Nephron (organoid): Measurements from ENCODE around the gene RIBC2.
A peak's percentile ranks its signal among the peaks of the same experiment; 100 is the strongest.
"Not testable (repeated sequence)": the region's sequence is repeated elsewhere in the genome, so short reads cannot be mapped to it uniquely, and the experiment has no call there.

Experiments
- H3K27ac Mint-ChIP-seq, 3 experiments: 2 replicates each; pipeline ENCODE4 v1.8.0; 2020; ENCODE audit warnings: mixed read lengths in 3 of 3, mild to moderate bottlenecking in 2 of 3, moderate library complexity in 1 of 3
- H3K27me3 Mint-ChIP-seq: 2 replicates; pipeline ENCODE4 v1.8.0; 2021; ENCODE audit warnings: low read depth, mild to moderate bottlenecking, moderate library complexity, mixed read lengths
- H3K36me3 Mint-ChIP-seq: 2 replicates; pipeline ENCODE4 v1.8.0; 2020; ENCODE audit warnings: low read depth, mixed read lengths
- H3K4me1 Mint-ChIP-seq: 2 replicates; pipeline ENCODE4 v1.8.0; 2020; ENCODE audit warnings: mixed read lengths
- H3K4me3 Mint-ChIP-seq, 3 experiments: 2 replicates each; pipeline ENCODE4 v1.8.0; 2020; ENCODE audit warnings: mild to moderate bottlenecking in 3 of 3, mixed read lengths in 3 of 3, moderate library complexity in 2 of 3
- H3K9me3 Mint-ChIP-seq: 2 replicates; pipeline ENCODE4 v1.8.0; 2020; ENCODE audit warnings: mixed read lengths
- TF ChIP-seq, protein P1 (sequence below), 3 experiments: fragments of 200-600 bp; sonication (generic); IDR thresholded peaks; one replicate each; pipeline ENCODE4 v1.5.0; 2021; ENCODE audit warnings: antibody characterized with exemption in 3 of 3; ENCODE audit not compliant: unreplicated experiment in 3 of 3

The RIBC2 gene

DNA sequence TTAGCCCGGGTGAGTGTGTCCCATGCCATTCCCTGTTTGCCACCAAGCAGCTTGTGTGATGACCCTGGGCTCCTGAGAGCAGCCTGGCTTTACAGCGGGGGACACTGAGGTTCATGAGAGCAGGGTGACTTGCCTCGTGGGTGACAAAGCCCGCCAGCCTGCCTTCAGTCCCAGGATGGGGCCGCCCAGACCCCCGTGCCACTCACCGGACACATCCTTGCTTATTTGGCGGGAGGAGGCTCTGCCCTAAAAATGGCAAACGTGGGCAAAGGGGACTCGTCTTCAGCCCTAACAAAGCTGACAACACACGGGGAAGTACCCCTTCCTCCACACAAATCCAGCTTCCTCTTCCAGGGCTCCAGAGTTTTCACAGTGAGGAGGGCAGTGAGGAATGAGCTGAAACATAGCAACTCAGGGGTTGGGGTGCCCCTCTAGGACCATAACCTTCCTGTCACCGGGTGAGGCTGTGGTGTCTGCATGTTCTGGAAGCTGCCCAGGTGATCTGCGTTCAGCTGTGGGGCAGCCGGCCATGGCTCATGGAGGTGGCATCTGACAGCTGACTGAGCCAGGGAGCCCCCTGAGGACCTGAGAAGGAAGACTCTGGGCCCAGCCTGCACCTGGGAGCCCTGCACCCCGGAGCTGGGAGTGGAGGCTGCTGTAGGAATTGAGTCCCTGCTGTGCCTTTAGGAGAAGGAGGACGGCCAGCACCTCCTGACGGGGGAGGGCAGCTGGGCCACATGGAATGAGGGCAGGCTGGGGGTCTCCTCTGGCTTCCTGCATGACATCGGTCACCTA is 16.7 kb downstream of the RIBC2 start:
- H3K27ac Mint-ChIP-seq = no peak overlapping the region

GRCh38 chr22:45430871-45431270 is 17.4 kb downstream of the RIBC2 start:
- Mint-ChIP-seq H3K4me1 (peaks cover 19% of the 10 kb centered on the region), H3K9me3 (peaks cover 4% of the 10 kb centered on the region), H3K36me3 (no peaks in the 10 kb centered on the region), H3K4me3 (no peak overlapping the region), H3K27me3 (peaks cover 17% of the 10 kb centered on the region), H3K27ac (no peak overlapping the region)
- TF ChIP-seq, protein P1, sequence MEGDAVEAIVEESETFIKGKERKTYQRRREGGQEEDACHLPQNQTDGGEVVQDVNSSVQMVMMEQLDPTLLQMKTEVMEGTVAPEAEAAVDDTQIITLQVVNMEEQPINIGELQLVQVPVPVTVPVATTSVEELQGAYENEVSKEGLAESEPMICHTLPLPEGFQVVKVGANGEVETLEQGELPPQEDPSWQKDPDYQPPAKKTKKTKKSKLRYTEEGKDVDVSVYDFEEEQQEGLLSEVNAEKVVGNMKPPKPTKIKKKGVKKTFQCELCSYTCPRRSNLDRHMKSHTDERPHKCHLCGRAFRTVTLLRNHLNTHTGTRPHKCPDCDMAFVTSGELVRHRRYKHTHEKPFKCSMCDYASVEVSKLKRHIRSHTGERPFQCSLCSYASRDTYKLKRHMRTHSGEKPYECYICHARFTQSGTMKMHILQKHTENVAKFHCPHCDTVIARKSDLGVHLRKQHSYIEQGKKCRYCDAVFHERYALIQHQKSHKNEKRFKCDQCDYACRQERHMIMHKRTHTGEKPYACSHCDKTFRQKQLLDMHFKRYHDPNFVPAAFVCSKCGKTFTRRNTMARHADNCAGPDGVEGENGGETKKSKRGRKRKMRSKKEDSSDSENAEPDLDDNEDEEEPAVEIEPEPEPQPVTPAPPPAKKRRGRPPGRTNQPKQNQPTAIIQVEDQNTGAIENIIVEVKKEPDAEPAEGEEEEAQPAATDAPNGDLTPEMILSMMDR (IDR thresholded peaks at IDR 0.05; ENCODE audit: unreplicated experiment in 3 of 3) = no peak

More for the DNA sequence above, 16.7 kb downstream of the RIBC2 start:
- Mint-ChIP-seq H3K4me1 (peaks cover 12% of the 10 kb centered on the region), H3K4me3 (no peak overlapping the region), H3K36me3 (no peaks in the 10 kb centered on the region), H3K27me3 (peaks cover 17% of the 10 kb centered on the region), H3K9me3 (peaks cover 4% of the 10 kb centered on the region)
- TF ChIP-seq, protein P1 (IDR thresholded peaks at IDR 0.05; ENCODE audit: unreplicated experiment in 3 of 3) = no peak

DNA sequence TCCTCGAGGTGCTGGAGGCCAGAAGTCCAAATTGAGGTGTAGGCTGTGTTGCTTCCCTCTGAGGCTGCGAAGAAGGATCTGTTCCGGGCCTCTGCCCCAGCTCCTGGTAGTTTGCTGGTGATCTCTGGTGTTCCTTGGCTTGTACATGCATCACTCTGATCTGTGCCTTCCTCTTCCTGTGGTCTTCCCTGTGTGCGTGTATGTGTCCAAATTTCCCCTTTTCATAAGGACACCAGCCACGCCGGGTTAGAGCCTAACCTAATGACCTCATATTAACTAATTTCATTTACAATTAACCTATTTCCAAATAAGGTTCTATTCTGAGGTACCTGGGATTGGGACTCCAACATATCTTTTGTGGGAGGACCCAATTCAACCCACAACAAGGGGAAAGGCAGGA is 21.5 kb downstream of the RIBC2 start:
- no peaks in the 10 kb centered on the region for H3K9me3 Mint-ChIP-seq
- H3K4me3 Mint-ChIP-seq = no peak overlapping the region
- TF ChIP-seq, protein P1 (IDR thresholded peaks at IDR 0.05; ENCODE audit: unreplicated experiment in 3 of 3) = no peak
- H3K36me3 Mint-ChIP-seq = no peaks in the 10 kb centered on the region
- H3K27me3 Mint-ChIP-seq = peaks cover 19% of the 10 kb centered on the region
- peak overlapping the region in 2 of 3 experiments; percentile 30 to 40 for H3K27ac Mint-ChIP-seq
- H3K4me1 Mint-ChIP-seq = peaks cover 28% of the 10 kb centered on the region

DNA sequence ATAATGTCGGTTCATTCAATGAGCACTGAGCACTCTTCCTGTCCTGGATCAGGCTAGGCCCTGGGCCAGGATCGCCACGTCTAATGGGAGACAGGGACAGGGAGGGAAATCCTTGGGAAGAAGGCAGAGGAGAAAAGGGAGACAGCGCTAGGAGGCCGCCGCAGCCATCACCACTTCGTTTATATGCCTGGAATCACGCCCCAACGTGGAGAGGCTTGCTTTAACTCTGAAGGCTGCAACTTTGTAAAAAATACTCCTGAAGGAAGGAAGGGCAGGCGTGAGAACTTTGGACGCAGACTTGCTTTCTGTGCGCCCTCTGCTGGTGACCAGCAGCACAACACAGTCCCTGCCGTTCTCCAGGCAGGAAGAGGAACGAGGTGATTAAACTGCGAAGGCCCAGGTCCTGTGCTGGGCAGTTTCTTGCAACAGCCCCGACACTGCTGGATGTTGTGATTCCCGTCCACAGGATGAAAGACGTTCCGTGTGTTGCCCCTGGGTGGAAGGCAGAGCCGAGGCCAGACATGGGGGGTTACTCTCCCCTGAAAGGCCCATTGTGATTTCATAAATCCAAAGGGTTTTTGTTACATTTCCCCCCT is 22.1 kb downstream of the RIBC2 start:
- TF ChIP-seq, protein P1 (IDR thresholded peaks at IDR 0.05; ENCODE audit: unreplicated experiment in 3 of 3) = peak; percentile 96 to 98 (median 96)
- H3K36me3 Mint-ChIP-seq = no peaks in the 10 kb centered on the region
- peaks cover 28% of the 10 kb centered on the region for H3K4me1 Mint-ChIP-seq
- H3K27me3 Mint-ChIP-seq = peaks cover 19% of the 10 kb centered on the region
- peak overlapping the region; percentile 30 to 69 (median 40) for H3K27ac Mint-ChIP-seq
- no peak overlapping the region for H3K4me3 Mint-ChIP-seq
- H3K9me3 Mint-ChIP-seq = no peaks in the 10 kb centered on the region

- Mint-ChIP-seq H3K27ac (peak overlapping the region in 2 of 3 experiments; percentile 12 to 64), H3K4me1 (peaks cover 35% of the 10 kb centered on the region), H3K27me3 (peaks cover 18% of the 10 kb centered on the region)
- H3K36me3 Mint-ChIP-seq, H3K9me3 Mint-ChIP-seq, H3K4me3 Mint-ChIP-seq: not testable (repeated sequence)
Observed at GRCh38 chr22:45436871-45437517, 23.5 kb downstream of the RIBC2 start.

DNA sequence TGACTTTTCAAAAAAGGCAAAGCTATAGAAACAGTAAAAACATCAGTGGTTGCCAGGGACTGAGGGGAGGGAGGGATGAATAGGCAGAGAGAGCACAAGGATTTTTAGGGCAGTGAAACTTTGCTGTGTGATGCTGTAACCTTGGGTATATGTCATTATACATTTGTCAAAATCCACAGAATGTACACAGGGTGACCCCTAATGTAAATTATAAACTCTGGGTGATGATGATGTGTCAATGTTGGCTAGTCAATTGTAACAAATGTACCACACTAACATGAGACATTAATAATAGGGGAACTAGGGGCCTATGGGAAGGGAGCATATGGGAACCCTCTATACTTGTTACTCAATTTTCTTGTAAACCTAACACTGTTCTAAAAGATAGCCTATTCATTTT is 24.8 kb downstream of the RIBC2 start:
- Mint-ChIP-seq H3K36me3 (no peaks in the 10 kb centered on the region), H3K4me1 (peaks cover 35% of the 10 kb centered on the region), H3K27ac (peak overlapping the region in 2 of 3 experiments; percentile 18 to 55), H3K4me3 (no peak overlapping the region), H3K27me3 (peaks cover 18% of the 10 kb centered on the region), H3K9me3 (no peaks in the 10 kb centered on the region)
- TF ChIP-seq, protein P1 (IDR thresholded peaks at IDR 0.05; ENCODE audit: unreplicated experiment in 3 of 3) = no peak

GRCh38 chr22:45440688-45441087 is 27.2 kb downstream of the RIBC2 start:
- Mint-ChIP-seq H3K27me3 (peaks cover 16% of the 10 kb centered on the region), H3K27ac (peak overlapping the region in 2 of 3 experiments; percentile 56 to 70), H3K4me1 (peaks cover 32% of the 10 kb centered on the region)
- not testable (repeated sequence) for H3K9me3 Mint-ChIP-seq, H3K4me3 Mint-ChIP-seq, H3K36me3 Mint-ChIP-seq
